GM12872 (cell line): Measurements from ENCODE around the gene MLLT3.

ENCODE experiments used
- CTCF ChIP-seq: IDR thresholded peaks from 3 replicates; pipeline ENCODE4 v1.5.1; 2011; ENCODE audit warnings: low read depth, mild to moderate bottlenecking, low read length, moderate library complexity; ENCODE audit not compliant: insufficient read depth

MLLT3 gene

GRCh38 chr9:20603524-20604268 lies 18.6 kb downstream of the MLLT3 start:
- TF ChIP-seq CTCF, result no peak

GRCh38 chr9:20601292-20601691 lies 21.0 kb downstream of the MLLT3 start:
- no peak for TF ChIP-seq CTCF

DNA sequence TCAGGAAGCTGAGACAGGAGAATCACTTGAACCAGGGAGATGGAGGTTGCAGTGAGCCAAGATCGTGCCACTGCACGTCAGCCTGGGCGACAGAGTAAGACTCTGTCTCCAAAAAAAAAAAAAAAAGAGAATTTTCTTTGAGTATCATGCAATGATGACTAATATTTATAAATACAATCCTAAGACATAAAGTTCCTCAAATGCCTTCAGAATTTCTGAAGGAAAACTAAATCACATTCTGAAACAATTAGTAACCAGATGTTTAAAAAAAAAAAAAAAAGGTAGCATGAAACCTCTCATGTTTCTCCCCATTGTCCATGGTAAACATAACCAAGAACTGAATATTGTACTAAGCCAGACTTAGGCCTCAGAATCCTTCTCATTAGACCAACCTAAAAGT lies 23.1 kb downstream of the MLLT3 start:
- TF ChIP-seq CTCF, result no peak

DNA sequence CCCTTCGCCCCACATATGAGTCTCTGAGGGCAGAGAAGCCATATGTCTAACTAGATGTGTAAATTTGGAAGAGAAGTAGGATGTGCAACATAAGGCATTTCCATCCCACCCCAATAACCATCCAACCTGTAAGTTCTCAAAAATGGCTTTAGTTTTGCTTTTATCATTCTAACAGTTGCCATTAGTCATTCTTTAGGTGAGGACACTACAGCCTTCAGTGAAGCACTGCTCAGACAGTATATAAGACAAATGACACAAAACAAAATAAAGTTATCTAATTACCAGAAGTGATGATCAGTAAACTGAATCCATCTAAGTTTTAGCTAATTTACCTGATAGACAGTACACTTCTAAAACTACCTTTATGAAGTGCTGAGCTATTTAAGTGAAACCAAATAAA lies 23.9 kb downstream of the MLLT3 start:
- no peak for TF ChIP-seq CTCF

DNA sequence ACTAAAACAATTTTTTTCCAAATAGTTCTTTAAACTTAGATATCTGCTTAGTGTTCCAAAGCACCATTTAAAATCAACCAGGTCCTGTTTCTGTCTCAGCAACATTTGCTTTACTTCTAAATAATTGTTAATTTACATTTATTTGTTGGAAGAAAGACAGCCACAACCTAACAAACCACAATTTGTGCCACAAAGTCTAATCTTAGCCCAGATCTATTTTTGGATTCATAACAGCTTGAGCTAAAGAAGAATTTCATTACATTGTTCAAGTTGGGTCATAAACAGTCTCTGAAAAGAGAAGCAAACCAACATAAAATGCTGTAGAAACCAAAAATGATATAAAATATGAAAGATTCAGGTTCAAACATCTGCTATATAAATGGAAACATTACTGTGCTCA lies 24.4 kb downstream of the MLLT3 start:
- no peak for TF ChIP-seq CTCF

DNA sequence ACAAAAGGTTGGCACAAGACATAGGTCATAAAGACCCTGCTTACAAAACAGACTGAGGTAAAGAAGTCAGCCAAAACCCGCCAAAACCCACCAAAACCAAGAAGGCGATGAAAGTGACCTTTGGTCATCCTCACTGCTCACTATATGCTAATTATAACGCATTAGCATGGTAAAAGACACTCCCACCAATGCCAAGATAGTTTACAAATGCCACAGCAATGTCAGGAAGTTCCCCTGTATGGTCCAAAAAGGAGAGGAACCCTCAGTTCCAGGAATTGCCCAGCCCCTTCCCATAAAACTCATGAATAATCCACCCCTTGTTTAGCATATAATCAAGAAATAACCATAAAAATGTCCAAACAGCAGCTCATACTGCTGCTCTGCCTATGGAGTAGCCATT lies 27.7 kb downstream of the MLLT3 start:
- no peak for TF ChIP-seq CTCF

- no peak for TF ChIP-seq CTCF
Measured at GRCh38 chr9:20593537-20593936, 28.8 kb downstream of the MLLT3 start.
